NCI-H1436 treated with DMSO at 0.1 percent for 48 hours (cell line): Measurements from ENCODE around the gene MTARC1.

Experiments
- DNase-seq: peaks from one replicate; lab custom pipeline; 2025; lab: John Stamatoyannopoulos, UW

MTARC1 gene

DNA sequence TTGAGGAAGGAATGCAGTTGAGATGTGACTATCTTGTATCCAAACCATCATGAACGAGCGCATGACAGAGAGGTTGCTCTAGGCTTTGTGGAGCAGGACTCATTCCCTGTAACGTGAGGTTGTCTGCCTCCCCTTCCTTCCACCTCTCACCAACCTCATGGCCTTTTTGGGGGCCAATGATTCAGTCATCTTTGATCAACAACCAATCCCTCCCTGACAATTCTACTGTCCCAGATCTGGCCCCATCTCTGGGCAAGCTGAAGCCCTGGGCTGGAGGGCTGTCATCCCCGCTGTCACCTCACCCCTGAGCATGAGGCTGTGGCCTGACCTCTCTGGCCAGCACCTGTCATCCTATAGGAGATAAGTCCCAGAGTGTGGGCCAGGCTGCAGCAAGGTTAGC lies 19.7 kb downstream of the MTARC1 start:
- DNase-seq = no peak

DNA sequence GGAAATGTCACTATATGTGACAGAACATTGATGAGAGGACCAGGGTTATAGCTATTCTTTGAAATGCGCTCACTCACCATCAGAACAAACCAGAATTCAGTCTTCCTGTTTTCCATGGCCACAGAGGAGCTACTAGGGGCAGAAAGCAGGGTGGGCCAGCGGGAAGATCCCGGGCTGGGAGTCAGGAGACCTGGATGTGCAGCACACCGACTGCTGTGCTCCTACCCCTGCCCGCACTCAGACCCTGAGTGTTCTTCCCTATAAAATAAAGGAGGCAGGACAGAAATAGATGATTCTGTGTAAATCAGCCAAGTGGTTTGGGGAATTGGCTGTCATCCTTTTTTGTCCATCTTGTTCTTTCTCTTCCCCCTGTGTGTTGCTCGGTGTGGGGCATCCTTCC lies 21.0 kb downstream of the MTARC1 start:
- DNase-seq = no peak

DNA sequence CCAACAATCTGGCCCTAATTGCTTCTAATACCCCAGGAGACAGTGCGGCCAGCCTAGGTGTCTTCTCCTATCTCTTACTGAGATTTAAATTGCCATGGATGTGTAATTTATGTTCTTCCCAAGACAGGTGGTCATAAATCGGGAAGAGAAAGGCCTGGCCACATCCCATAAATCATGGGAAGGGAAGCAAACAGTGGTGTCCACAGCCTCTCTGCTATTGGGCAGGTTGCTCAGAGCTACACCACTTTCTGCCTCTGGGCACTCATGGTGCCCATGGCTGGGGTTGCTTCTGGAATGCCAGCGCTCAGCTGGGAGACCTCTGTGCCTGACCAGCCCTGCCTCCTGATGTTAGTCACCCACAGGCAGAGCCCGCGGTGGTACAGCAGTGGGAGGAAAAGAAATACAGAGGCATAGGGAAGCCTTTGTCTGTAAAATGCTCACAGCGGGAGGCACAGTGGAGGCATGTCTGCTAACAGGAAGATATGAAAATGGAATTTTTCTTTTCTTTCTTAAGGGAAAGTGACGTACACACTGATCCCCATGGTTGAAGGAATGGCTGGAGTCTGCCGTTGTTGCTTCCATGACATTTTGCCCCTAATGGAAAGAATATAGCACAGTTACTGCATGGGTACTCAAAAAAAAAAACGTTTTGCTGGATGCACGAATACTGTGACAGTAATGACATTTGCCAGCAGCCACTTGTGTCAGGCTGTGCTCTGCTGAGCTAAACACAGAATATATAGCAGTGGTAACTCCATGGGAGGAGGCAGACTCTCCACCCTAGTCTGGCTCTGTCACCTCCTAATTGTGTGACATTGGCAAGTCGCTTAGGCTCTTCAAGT lies 21.9 kb downstream of the MTARC1 start:
- DNase-seq = no peak

DNA sequence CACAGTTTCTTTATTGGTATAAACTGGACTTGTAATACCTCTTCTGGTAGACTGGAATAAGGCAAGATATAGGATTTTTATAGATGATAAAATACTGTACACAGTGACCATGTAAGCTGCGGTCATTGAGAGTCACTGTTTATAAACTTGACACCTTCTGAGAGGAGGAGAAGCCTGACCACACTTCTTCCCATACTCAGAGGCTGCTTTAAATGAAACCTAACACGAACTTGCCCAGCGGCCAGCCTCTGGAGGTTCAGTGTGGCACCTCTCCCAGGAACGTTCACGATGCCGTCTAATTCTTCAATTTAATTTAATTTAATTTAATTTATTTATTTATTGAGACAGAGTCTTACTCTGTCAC lies 22.5 kb downstream of the MTARC1 start:
- no peak for DNase-seq

DNA sequence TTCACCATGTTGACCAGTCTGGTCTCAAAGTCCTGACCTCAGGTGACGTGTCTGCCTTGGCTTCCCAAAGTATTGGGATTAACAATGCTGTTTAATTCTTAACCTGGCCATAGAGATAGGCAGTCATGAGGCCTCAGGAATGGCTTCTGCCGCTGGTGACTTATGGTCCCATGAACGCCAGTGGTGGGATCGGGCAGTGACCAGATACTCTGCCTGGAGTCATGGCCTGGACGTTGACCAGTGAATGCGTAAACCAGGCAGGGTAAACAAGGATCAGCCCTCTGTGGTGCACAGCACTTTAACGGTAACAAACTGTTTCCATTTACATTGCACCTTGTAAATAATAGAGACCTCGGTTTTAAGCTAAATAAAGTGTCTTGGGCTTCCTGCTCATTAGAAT lies 23.0 kb downstream of the MTARC1 start:
- DNase-seq = no peak

DNA sequence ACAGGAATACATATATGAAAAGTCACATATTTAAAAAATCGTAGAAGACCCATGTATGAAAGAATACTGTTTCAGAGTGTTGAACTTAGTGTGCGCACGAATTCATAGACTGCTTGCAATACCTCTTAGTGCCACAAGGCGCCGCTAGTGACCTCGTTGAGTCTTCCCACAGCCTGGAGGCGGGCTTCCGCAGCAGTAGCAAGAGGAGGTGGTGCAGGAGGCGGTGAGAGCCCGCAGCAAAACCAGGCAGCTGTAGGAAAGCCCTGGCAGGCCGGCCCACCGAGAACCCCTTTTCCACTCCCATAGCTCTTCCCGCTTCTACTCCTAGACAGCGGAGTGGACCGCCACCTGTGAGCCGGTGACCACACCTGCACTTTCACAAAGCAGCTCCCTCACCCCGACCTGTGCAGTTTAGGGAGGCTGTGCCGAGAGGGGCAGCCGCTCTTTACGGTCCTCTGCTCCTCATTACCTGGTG lies 23.5 kb downstream of the MTARC1 start:
- peak; percentile 9 for DNase-seq

DNA sequence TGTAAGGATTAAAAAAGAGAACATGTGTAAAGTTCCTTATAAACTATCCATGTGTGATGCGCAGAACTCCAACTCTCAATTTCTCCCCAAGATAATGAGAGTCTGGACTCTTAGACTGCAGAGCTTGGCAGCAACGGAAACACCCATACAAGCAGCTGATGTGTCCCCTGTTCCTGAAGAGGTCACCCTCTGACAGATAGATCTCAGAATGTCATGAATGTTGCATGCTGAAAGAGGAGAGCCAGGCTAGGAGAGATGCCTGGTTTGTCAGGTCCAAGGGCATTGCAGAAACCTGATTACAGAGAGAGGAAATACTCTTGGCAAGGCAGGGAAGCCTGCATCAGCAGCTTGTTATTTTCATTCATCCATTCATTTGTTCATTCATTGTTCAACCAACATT lies 24.2 kb downstream of the MTARC1 start:
- DNase-seq = no peak

DNA sequence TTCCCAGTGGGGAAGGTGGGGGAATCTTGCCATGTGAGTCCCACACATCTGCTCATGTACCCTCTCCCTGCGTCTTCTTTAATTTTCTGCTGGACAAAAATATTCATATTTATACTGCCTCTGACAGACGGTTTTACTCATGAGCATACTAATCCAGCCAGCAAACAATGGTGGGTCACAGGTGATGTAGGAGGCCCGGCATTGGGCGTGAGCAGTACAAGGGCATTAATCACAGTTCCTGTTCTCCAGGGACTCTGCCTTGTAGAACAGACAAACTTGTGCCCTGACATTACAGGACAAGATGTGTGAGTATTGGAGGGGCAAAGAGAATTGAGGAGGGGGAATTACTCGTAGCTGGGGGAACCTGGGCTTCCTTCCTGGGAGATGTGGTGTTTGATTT lies 25.0 kb downstream of the MTARC1 start:
- DNase-seq = no peak

DNA sequence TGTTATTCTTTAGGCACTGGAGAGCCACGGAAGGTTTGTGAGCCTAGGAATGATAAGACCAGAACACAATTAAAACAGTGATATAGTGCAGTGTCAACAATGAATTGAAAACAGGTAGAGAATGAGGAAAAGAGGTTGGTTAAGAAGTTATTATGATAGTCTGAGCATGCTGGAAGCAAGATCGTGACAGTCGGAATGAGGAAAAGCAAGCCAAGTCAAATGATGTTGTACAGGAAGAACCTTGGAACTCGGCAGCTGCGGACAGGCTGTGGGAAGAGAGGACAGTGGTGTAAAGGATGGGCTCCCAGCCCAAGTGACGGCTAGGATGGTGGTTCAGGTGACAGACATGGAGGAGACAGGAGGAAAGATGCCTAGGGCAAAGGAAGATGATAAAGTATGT lies 25.6 kb downstream of the MTARC1 start:
- DNase-seq = no peak

DNA sequence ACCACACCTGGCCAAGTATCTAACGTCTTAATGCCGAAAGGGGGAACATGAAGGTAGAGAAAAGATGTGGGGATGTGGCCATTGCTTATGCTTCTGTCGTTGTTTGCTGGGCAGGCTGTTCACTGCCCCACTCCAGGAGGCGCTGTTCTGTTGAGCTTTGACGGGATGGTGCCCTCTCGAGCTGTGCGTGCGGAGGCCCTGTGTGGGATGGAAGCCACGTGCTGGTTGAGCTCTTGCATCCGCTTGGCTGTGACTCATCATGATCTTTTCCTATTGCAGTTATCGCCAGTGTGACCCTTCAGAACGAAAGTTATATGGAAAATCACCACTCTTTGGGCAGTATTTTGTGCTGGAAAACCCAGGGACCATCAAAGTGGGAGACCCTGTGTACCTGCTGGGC lies 26.3 kb downstream of the MTARC1 start:
- no peak for DNase-seq

DNA sequence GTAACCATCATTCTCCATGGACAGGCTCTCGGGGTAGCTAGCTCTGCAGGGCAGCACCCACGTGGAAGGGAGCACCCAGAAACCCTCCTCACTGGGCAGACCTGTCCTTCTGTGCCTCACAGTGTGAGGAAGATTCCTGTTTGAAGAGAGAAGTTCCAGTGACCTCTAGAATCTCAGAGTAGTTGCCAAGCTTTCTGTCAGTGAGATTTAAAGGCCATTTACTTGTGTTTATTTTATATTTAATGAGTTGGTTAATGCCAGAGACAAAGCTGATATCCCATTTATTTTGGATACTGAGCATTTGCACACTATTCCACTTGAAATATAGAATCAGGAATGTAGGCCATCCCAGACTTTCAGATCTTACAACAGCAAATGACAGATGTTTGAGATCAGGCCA lies 28.7 kb downstream of the MTARC1 start:
- DNase-seq = no peak

DNA sequence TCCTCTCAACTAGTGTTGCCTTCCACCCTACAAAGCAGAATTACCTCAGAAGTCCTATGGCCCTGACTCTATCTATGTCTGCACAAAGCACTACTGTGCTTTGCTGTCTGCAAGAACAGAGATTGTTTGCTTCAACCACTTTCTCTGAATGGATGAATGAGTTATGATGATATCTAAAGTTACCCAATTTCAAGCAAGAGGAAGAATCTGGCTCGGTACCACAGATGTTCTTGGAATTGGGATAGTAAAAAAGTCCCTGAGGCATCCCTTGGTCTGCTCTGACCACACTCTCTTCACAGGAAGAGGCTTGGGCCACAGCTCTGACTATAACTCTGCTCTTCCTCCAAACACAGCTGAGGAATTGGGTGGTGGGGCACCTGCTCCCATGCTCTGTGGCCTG lies 31.2 kb downstream of the MTARC1 start:
- no peak for DNase-seq

DNA sequence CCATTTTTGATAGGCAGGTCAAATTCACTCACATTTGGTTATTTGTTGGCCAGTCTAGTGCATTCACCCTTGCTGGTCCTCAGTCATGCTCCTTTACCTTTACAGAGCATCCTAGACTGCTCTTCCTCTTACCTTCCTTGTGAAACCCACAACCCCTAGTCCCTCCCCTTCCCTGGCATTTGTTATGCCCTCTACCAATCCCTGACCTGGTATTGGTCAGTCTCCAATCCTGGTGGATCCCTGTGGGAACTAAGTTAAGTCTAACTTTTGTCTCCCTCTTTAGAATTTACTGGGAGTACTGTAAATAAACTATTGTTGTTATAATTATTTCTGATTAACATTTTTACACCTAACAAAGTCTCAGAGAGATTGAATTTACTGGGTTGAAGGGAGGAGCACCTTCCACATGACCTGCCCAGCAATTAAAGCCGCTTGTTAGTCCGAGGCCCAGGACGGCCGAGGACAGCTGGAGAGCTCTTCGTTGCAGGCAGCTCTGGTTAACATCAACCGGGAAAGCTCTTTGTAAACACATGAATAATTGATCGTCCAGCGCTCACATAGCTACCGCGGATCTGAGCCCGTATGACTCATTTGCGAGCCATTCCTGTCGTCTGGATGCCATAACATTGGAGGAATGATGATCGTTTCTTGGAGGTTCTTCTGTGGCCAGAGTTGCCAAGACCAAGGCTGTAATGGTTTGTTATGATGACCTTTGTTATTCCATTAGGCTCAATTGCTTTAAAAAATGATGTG lies 31.9 kb downstream of the MTARC1 start:
- no peak for DNase-seq

DNA sequence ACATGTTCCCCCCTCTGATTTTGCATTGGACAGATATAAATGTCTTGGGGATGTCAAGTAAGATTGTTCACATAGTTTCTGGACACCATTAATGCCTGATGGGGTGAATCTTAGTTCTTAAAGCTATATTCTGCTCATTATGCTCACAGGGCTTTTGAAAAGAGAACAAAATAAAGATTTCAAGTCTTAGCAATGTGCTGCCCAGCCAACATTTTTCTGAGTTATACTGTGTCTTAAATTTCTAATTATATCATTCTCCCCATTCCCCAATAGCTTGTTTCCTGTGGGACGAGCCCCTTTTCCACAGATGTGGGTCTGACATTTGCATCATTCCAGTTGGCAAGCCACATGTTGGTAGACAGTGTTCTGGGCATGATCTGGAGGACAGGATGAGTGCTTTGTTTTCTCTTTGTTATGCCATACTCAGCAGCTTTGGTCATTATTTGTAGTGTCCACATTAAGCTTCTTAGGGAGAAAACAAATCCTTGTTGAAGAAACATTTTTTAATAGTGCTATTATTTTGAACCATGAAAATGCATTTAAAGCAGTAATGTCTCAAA lies 32.8 kb downstream of the MTARC1 start:
- no peak for DNase-seq

DNA sequence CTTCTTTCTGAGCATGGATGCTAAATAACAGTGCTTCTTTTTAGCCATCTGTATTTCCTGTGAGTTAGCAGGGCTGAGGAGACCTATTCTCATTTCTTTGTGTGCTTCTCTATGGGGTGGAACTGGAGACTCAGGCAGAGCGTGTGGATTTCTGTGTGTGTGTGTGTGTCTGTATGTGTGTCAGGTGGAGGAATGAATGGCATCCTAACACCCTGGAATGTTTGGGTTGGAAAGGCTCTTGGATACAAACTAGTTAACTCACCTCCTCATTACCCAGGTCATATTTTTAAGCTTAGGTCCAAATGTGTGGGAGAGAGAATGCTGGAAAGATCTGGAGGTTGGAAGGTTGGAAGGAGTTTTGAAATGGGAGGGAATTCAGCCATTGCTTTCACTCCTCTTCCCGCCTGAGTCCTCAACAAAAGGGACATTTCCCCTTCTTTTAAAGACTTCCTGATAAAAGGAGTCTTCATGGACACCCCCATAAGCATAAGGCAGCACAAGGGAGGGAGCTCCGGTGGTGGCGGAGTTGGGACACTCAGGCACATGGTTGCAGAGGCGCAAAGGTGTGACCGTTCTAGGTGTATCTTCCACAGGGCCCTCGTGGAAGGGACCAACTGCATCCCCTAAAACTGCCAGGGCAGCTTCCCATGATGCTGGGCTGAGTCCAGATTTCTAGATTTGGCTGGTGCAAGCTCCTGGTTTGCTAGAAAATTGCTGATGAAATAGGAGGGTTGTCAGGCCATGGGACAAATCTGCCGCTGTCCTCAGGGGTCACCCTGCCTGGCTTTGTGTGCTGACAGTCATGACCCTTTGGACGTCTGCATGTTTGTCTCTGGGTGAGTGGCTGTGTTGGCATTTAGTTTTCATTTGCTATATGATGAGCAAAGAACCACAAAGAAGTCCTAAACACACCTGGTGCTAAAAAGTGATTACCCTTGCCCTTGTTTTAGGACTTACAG lies 37.6 kb downstream of the MTARC1 start:
- no peak for DNase-seq

DNA sequence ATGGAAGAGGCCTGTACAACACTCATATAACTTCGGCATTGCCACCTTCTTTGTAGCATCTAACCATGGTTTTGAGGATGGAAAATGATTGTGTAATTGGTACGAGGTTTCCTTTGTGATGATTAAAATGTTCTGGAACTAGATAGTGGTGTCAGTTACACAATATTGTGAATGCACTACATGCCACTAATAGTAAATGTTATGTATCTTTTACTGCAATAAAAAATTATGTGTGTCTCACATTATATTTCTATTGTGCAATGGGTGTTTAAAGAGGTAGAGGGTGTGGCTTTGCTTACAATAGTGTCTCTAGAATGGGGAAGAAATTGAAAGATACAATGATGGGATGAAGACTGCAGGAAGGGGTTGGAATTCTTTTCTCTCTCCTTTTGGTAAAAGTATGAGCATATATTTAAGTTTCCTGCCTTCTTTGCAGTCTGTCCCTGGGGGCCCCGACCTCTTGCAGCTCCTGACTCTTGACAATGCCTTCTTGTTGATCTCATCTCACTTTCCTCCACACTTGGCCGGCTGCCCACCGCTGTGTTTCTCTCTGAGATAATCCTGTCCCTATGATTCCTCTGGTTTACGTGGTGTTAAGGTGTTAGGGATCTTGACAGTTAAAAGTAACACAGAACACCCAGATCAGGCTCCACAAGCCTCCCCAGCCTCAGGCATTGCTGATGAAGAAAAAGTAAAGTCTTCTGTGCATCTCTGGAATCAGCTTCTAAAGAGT lies 39.3 kb downstream of the MTARC1 start:
- DNase-seq = no peak

DNA sequence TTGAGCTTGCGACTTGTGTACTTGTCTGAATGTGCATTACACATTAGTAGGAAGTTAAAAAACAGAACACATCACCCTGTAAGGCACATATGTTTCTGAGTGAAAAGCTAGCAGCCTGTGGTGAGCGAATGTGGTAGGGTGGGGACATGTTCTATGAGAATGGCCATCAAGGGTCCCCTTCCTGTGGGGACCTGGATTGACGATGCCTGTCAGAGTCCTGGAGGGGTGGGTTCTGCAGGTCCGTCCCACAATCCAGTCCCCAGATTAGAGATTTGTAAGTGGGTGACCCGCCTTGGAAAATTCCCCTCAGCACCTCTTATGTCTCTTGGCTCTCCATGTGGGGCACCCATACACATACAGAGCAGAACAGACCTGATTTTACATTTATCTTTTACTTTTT lies 40.0 kb downstream of the MTARC1 start:
- DNase-seq = no peak

DNA sequence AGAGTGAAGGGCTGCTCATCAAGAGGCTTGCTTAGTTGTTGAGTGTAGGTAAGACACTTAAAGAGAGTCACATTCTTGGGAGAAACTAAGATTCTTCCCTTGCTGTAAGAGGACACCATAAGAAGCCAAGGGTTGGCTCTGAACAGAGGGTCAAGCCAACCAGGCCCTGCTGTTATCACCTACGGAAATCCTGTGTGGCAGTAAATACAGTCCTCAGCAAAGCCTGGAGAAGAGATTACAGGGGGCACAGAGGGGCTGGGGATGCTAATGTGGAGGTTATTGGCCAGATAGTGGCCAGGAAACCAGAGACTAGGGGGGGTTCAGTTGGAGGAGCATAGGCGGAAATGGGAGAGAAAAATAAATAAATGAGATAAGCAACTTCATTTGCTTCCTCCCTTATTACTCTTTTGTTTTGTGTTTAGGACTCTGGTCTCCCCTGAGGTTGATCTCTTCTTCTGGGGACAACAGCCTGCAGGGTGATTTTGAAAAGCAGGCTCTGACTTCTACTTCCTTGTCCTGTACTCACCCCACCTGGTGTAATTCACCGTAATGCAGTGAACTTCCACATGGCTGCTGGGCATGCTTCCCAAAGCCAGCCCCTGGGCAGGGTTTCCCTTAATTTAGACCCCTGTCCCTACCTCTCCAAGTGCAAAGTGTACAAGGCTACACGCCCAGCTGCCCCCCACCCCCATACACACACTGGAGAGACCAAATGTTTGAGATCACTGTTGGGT lies 40.9 kb downstream of the MTARC1 start:
- no peak for DNase-seq

DNA sequence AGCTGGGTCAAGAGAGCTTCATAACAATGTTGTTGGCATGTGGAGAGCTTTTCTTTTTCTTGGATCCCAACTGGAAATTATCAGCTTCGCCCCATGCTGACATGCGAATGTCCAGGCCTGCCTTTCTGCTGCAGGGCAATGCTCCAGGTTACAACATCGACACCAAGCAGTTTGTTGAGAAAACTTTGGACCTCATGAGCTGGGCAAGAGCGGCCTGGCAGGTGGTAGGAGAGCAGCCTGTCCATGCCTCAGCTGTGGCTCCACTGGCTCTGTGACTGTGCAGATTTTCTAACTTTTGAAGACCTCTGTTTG lies 41.4 kb downstream of the MTARC1 start:
- DNase-seq = no peak

DNA sequence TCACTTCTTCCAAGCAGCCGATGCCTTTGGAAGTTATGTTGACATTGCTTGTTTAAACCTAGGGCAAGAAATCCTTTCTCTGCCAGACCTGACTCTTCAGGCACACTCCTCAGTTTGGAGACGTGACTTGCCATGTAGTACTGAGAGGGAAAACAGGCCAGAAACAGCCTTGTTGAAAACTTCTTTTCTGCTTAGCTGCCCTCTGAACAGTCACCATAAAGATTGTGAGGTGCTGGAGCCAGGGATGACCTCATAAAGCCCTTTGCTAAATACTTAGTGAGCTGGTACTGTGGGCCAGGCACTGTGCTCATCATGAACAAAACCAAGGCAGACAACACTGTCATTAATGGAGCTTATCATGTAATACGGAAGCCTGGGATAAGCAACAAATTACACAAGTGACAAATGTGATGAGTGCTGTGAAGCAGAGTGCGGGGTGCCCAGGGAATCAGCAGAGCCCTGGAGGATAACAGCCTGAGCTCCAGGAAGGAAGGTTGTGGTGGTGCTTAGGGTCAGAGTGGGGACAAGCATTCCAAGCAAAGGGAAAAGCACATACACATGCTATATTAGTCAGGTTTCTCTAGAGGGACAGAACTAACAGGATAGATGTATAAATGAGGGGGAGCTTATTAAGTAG lies 42.4 kb downstream of the MTARC1 start:
- DNase-seq = no peak
